HK-2 (cell line): ENCODE results near the gene FAM107B.

Experiments
- DNase-seq: peaks from one replicate; pipeline ENCODE4 v3.0.0-alpha.2; 2018; ENCODE audit not compliant: unreplicated experiment

Gene FAM107B

GRCh38 chr10:14779001-14779651 is 4.4 kb upstream of the FAM107B start:
- no peak for DNase-seq

GRCh38 chr10:14776546-14776945 is 1.8 kb upstream of the FAM107B start:
- no peak for DNase-seq

- no peak for DNase-seq
Observed at GRCh38 chr10:14775656-14776055, 959 bp upstream of the FAM107B start.

GRCh38 chr10:14774214-14774580 is 500 bp downstream of the FAM107B start:
- DNase-seq = no peak

GRCh38 chr10:14773551-14774213 is 1.0 kb downstream of the FAM107B start:
- DNase-seq = no peak

GRCh38 chr10:14772399-14772798 is 2.3 kb downstream of the FAM107B start:
- DNase-seq = no peak

- no peak for DNase-seq
Observed at GRCh38 chr10:14770927-14771326, 3.8 kb downstream of the FAM107B start.

- no peak for DNase-seq
Observed at GRCh38 chr10:14761372-14761771, 13.3 kb downstream of the FAM107B start.

- no peak for DNase-seq
Observed at GRCh38 chr10:14758994-14759664, 15.6 kb downstream of the FAM107B start.

GRCh38 chr10:14758451-14758850 is 16.2 kb downstream of the FAM107B start:
- DNase-seq = no peak

- DNase-seq = no peak
Observed at GRCh38 chr10:14757986-14758385, 16.7 kb downstream of the FAM107B start.

- DNase-seq = no peak
Observed at GRCh38 chr10:14757394-14757793, 17.3 kb downstream of the FAM107B start.

- no peak for DNase-seq
Observed at GRCh38 chr10:14753441-14753840, 21.3 kb downstream of the FAM107B start.

GRCh38 chr10:14751921-14752320 is 22.8 kb downstream of the FAM107B start:
- no peak for DNase-seq

GRCh38 chr10:14751014-14751896 is 23.4 kb downstream of the FAM107B start:
- DNase-seq = no peak

GRCh38 chr10:14749070-14749809 is 25.5 kb downstream of the FAM107B start:
- no peak for DNase-seq

- DNase-seq = no peak
Observed at GRCh38 chr10:14748441-14748840, 26.3 kb downstream of the FAM107B start.

- DNase-seq = no peak
Observed at GRCh38 chr10:14742815-14743214, 31.9 kb downstream of the FAM107B start.

GRCh38 chr10:14742382-14742781 is 32.3 kb downstream of the FAM107B start:
- DNase-seq = no peak

GRCh38 chr10:14740684-14741247 is 33.9 kb downstream of the FAM107B start:
- no peak for DNase-seq
